ENCODE results near the gene ARPC1A.

ARPC1A gene

GRCh38 chr7:99392046-99392445, 66.3 kb downstream of the ARPC1A start:
- no peak for DNase-seq

- DNase-seq = peak; percentile 84 to 88
These were observed 67.1 kb downstream of the ARPC1A start for GRCh38 chr7:99392659-99393354.

- no peak for DNase-seq
These were observed 67.9 kb downstream of the ARPC1A start for GRCh38 chr7:99393355-99394187.

GRCh38 chr7:99394188-99394502, 68.4 kb downstream of the ARPC1A start:
- no peak for DNase-seq

GRCh38 chr7:99395616-99396327, 70.1 kb downstream of the ARPC1A start:
- DNase-seq = no peak

- DNase-seq = no peak
These were observed 71.0 kb downstream of the ARPC1A start for GRCh38 chr7:99396418-99397296.

- DNase-seq = no peak
These were observed 71.7 kb downstream of the ARPC1A start for GRCh38 chr7:99397297-99397983.

- DNase-seq = no peak
These were observed 73.3 kb downstream of the ARPC1A start for GRCh38 chr7:99398891-99399445.

GRCh38 chr7:99399597-99399996, 73.9 kb downstream of the ARPC1A start:
- no peak for DNase-seq

GRCh38 chr7:99402854-99403253, 77.2 kb downstream of the ARPC1A start:
- no peak for DNase-seq

GRCh38 chr7:99403764-99404163, 78.1 kb downstream of the ARPC1A start:
- DNase-seq = no peak

- no peak for DNase-seq
These were observed 78.7 kb downstream of the ARPC1A start for GRCh38 chr7:99404235-99404976.

- no peak for DNase-seq
These were observed 79.3 kb downstream of the ARPC1A start for GRCh38 chr7:99404977-99405320.

GRCh38 chr7:99406557-99406956, 80.9 kb downstream of the ARPC1A start:
- no peak for DNase-seq

- peak in 1 of 2 experiments; percentile 61 for DNase-seq
These were observed 82.2 kb downstream of the ARPC1A start for GRCh38 chr7:99407872-99408378.

- DNase-seq = peak; percentile 97 to 98
These were observed 82.9 kb downstream of the ARPC1A start, which contains the start of the genes BUD31 and PDAP1 for GRCh38 chr7:99408379-99409191. TSS of gene BUD31 (plus strand) at chr7:99408969. CDS start at chr7:99411093, 2,124 bp downstream. TSS of gene PDAP1 (minus strand) at chr7:99408597. CDS start at chr7:99408548, 49 bp downstream.

GRCh38 chr7:99409192-99409572, 83.5 kb downstream of the ARPC1A start:
- DNase-seq = peak in 1 of 2 experiments; percentile 44

GRCh38 chr7:99409806-99410205, 84.1 kb downstream of the ARPC1A start:
- no peak for DNase-seq

GRCh38 chr7:99410635-99411034, 84.9 kb downstream of the ARPC1A start:
- DNase-seq = no peak

Data from activated T-cell treated with anti-CD3 and anti-CD28 coated beads, Interleukin-2, amount 50 U/mL, for 48 hours (primary cell).